Prostate gland (tissue), 2 donors: ENCODE results near the gene TTC34.

Experiments used
- POLR2A ChIP-seq: fragments of 450-650 bp; IDR thresholded peaks from one replicate; pipeline ENCODE4 v1.6.1; 2016; ENCODE audit warnings: antibody characterized with exemption, mild to moderate bottlenecking
- TF ChIP-seq, protein P1 (sequence below), 4 experiments: fragments of 200-600 bp in 2 of 4; fragments of 450-650 bp in 2 of 4; sonication (generic) in 2 of 4; IDR thresholded peaks; 1 replicate in 3 of 4; 2 replicates in 1 of 4; pipeline ENCODE4 v1.5.1; 2016 to 2019; ENCODE audit warnings: antibody characterized with exemption in 4 of 4, mild to moderate bottlenecking in 2 of 4, moderate library complexity in 2 of 4

GRCh38 chr1:2645776-2646175 is 155.7 kb downstream of the TTC34 start:
- TF ChIP-seq, protein P1, sequence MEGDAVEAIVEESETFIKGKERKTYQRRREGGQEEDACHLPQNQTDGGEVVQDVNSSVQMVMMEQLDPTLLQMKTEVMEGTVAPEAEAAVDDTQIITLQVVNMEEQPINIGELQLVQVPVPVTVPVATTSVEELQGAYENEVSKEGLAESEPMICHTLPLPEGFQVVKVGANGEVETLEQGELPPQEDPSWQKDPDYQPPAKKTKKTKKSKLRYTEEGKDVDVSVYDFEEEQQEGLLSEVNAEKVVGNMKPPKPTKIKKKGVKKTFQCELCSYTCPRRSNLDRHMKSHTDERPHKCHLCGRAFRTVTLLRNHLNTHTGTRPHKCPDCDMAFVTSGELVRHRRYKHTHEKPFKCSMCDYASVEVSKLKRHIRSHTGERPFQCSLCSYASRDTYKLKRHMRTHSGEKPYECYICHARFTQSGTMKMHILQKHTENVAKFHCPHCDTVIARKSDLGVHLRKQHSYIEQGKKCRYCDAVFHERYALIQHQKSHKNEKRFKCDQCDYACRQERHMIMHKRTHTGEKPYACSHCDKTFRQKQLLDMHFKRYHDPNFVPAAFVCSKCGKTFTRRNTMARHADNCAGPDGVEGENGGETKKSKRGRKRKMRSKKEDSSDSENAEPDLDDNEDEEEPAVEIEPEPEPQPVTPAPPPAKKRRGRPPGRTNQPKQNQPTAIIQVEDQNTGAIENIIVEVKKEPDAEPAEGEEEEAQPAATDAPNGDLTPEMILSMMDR (IDR thresholded peaks at IDR 0.05), result no peak
- no peak for TF ChIP-seq POLR2A
